Measurements from ENCODE around the gene TSHZ1.
A peak's percentile ranks its signal among the peaks of the same experiment; 100 is the strongest.

Gene TSHZ1, protein sequence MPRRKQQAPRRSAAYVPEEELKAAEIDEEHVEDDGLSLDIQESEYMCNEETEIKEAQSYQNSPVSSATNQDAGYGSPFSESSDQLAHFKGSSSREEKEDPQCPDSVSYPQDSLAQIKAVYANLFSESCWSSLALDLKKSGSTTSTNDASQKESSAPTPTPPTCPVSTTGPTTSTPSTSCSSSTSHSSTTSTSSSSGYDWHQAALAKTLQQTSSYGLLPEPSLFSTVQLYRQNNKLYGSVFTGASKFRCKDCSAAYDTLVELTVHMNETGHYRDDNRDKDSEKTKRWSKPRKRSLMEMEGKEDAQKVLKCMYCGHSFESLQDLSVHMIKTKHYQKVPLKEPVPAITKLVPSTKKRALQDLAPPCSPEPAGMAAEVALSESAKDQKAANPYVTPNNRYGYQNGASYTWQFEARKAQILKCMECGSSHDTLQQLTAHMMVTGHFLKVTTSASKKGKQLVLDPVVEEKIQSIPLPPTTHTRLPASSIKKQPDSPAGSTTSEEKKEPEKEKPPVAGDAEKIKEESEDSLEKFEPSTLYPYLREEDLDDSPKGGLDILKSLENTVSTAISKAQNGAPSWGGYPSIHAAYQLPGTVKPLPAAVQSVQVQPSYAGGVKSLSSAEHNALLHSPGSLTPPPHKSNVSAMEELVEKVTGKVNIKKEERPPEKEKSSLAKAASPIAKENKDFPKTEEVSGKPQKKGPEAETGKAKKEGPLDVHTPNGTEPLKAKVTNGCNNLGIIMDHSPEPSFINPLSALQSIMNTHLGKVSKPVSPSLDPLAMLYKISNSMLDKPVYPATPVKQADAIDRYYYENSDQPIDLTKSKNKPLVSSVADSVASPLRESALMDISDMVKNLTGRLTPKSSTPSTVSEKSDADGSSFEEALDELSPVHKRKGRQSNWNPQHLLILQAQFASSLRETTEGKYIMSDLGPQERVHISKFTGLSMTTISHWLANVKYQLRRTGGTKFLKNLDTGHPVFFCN (N-terminal part only)

DNA sequence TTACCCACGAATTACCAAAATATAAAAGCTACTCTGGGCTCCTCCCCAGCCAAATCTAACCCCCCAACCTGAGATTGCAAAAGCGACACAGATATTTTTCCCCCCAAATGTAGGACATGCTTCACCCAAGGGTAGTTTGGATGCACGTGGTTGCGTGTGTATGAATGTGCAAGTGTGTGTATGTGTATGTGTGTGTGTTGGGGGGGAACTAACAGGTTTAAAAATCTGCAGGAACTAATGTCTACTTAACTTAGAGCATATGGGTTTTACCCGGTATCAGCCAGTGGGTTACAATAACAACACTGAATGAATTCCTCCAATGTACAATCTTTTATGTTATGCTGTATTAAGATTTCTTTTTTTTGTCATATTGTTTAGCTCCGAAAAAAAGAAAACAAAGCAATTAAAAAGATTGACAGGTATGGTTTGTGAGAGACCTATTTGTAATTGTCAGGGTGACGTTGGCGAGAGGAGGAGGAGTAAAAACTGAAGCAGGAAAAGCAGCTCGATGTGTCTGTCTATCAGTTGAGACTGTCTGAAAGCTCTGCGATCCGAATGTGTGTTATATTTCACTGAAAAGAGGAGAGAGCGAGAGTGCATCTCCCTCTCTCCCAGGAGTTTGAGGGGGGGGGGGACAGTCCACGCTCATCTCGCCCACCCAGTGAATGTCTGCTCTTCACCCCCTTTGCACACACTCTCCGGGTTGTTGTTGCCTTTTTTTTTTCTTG lies at the start of gene TSHZ1:
TSS of gene TSHZ1 (plus strand) at position 524 of the 728 bp plus-strand sequence. CDS start 1,080 bp downstream, outside the sequence.
- peak; percentile 60 for DNase-seq

GRCh38 chr18:75161256-75162028 lies 49.2 kb upstream of the TSHZ1 start:
- DNase-seq = no peak

DNA sequence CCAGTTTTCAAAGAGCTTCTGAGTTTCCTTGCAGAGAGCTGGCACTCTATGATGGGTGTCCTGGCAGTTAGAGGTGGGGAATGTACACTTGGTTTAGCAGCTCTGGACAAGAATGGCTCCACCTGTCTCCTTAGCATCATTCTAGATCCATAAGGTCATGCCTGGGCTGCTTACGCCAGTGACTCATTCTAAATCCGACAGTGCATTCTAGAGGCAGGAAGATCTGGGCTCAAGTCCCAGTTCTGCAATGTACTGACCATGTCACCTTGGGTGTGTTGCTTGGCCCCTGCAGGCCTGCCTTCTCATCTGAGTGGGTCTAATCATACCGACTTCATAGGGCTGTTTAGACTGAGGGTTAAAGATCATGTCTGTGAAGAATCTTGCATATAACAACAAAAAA lies 48.1 kb upstream of the TSHZ1 start:
- DNase-seq = no peak

DNA sequence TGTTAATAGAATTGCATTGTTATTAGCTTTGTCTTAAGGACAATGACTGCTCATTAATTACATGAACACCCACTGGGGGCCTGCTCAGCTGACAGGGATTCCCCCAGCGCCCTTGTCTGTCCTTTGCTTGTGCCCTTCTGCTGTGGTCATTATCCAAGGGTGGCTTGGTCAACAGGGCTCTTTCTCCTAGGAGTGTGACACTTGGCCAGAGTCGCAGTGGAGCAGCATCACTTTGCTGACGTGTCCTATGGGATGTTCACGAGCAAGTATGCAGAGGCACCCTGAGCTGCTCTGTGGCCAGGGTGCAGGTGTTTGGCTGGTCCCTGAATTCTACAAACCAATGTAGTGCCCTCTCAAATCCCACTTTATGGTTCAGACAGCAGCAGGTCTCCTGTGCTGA lies 47.6 kb upstream of the TSHZ1 start:
- no peak for DNase-seq

DNA sequence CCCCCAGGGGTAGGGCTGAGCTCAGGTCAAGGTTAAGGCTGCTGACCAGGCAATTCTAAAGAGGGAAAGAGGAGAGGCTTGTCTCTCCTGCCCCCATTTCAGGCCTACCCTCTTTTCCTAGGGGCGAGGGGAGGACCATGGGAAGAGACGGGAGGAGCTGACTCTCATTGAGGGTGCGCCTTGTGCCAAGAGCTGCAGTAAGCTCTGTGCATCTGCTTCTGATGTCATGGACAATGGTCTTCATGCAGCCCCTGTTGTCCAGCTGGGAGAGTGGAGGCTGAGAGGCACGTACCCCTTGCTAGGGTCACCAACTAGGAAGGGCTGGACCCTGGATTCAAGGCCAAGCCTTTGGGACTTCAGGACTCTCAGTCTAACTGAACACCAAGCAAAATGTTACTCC lies 46.9 kb upstream of the TSHZ1 start:
- DNase-seq = no peak

- DNase-seq = no peak
Measured at GRCh38 chr18:75164479-75164878, 46.1 kb upstream of the TSHZ1 start.

DNA sequence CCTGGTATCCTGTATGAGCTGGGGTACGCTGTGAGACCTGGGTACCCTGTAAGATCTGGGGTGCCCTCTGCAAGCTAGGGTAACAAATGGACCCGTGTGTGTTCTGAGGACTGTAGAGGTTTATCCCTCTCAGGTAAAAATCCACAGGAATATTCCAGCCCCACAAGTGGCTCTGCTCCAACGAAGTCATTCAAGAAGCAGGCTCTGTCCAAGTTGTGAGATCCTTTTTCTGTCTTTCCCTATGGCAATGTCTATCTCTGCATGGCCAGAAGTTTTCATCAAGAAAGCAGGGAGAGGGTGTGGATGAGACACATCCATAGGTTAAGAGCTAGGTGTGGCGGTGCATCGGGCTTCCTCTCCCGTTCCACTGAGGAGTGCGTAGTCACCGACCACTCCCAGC lies 44.7 kb upstream of the TSHZ1 start:
- DNase-seq = no peak

DNA sequence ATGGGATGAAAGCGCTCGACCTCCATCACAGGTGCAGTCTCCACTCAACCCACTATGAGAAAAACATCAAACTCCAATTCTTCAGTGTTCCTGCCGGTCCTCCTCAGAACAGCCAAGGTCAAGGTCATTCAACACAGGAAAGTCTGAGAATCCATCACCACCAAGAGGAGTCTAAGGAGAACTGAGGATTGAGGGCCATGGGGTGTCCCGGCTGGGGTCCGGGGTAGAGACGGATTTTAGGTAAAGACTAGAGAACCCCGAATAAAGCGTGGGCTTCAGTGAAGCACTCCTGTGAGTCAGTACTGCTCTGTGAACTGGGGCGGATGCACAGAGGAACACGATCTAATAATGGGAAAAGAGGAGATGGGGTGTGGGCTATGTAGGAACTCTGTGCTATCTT lies 43.5 kb upstream of the TSHZ1 start:
- DNase-seq = no peak

- no peak for DNase-seq
Measured at GRCh38 chr18:75167759-75168618, 42.6 kb upstream of the TSHZ1 start.

DNA sequence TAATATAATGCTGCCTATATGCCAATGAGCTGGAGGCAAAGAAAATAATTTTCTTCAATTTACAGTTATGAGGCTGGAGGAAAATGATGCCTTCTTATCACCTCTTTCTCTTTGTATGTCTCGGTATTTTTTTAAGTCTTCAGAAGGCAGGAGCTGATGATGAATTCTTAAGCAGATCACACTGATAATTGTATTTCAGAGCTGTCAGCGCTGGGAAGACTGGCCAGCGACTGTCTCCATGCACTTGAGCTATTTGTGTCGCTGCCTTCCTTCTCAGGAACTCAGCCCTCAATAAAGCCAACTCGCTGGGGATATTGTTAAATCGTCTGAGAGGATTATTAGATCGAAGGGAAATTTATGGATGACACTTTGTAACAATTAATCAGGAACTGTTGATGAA lies 42.0 kb upstream of the TSHZ1 start:
- DNase-seq = no peak

DNA sequence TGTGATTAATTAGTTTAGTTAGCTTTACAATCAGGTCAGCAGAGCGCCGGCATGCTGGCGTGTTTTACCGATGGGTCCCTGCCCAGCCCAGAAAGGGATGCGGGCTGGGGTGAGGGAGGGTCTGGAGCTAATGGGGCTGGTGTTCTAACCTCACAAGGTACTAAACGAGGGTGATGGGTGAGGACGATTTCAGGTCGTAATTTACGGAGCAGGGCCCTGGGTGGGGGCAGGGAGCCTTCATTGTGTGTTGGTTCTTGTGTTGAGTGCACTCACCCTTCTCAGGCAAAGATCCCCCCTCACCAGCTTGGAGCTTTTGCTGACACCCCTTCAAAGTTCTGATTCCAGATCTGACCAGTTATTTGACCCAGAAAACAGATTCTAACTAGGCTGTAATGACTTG lies 41.2 kb upstream of the TSHZ1 start:
- DNase-seq = no peak

- no peak for DNase-seq
Measured at GRCh38 chr18:75170022-75170789, 40.4 kb upstream of the TSHZ1 start.

- no peak for DNase-seq
Measured at GRCh38 chr18:75170916-75171315, 39.7 kb upstream of the TSHZ1 start.

DNA sequence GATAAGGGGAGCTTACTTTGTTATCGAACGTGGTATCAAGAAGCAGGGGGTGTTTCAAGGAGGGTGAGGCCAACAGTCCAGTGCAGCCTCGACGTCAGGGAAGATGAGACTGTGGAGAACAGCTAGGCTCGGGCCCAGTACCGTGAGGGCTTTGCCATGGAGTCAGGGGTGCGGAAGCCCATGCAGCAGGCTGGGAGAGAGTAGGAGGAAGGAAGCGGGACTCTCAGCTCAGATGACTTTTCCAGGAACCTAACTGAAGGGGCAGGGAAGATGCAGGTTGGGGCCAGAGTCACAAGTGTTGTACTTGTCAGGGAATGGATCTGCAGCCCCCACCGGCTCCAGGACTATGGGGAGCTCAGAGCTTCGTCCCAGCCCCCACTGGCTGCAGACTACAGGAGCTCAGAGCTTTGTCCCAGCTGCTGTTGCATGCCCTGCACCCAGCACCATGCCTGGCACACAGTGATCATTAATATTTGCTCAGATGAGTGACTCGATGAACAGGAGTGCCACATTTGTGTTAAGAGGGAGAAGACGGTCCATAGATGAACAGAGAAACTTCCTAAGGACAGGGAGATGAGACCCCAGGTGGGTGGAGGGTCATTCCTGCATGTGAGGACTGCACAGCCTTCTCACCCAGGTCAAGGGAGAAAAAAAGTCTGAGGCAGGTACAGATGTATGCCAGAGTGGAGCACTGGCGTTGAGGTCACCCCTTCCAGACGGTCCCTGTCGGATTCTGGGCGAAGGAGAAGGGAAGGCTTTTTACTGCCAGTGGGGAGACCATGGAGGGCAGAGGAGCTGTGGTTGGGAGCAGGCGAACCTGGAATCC lies 38.1 kb upstream of the TSHZ1 start:
- no peak for DNase-seq

DNA sequence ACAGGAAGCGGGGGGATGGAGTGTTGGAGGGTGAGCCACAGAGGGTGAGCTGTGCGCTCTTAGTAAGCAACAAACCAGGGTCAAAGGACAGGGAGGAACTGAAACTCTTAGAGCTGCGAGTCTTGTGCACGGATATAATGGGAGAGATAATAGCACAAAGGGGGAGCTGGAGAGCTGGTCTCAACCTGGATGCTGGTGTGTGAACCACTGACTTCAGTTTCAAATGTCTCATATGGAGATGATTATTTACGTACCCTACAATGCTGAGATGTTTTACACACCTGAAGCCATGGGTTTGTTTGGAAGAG lies 37.5 kb upstream of the TSHZ1 start:
- no peak for DNase-seq

- no peak for DNase-seq
Measured at GRCh38 chr18:75173738-75174137, 36.9 kb upstream of the TSHZ1 start.

DNA sequence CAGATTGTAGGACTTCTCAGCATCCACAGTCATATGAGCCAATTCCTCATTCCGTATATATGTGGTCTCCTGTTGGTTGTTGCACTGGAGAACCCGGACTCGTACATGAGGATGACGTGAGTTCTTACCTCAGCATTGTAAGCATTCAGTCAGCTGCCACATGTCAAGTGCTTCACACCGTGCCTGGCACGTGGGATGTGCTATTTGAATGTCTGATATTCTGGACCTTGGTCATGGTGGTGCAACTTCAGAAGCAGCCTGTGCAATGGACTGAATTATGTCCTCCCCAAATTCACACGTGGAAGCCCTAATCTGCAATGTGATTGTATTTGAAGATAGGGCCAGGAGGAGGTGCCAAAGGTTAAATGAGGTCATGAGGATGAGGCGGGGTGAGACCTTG lies 33.7 kb upstream of the TSHZ1 start:
- no peak for DNase-seq

DNA sequence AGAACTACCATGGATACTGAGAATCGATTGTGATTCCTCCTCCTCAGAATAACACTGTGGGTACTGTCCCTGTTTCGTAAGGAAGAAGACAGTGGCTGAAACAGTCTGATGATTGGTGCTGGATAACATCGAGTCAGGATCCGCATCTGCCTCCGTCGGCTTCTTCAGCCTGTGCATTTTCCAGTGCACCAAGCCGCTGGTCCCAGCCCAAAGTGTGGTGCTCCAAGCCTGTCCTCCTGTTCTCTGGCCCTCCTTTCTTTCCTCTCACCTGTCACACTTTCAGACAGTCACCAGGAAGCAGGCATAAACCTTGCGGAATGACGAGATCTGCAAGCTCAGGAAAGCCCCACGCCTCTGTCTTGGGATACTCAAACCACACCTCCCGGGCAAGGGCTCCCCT lies 32.2 kb upstream of the TSHZ1 start:
- DNase-seq = no peak

- DNase-seq = no peak
Measured at GRCh38 chr18:75179819-75180600, 30.6 kb upstream of the TSHZ1 start.
